ENCODE data around the gene DSC1.

GRCh38 chr18:31091350-31091749 lies 71.3 kb downstream of the DSC1 start:
- no peak for TF ChIP-seq CTCF (IDR thresholded peaks at IDR 0.05)
- TF ChIP-seq POLR2A (IDR thresholded peaks at IDR 0.05) = no peak
